ENCODE results near the gene FER. TPM values are rescaled to one million over a fixed set of nuclear protein-coding genes. Genes with fewer than 3 reads are reported as not detected.
"Not testable (repeated sequence)": the region's sequence is repeated elsewhere in the genome, so short reads cannot be mapped to it uniquely, and the experiment has no call there.

FER gene
- total RNA-seq, 2 donors from 2014 or later, result 17.6 to 19.0 TPM

- DNase-seq (no peak), ATAC-seq (no peak)
- intact Hi-C loops (cut with DNase I), result no loop called here
These were observed 177.4 kb downstream of the FER start for GRCh38 chr5:108925073-108925472.

- ATAC-seq (no peak), DNase-seq (no peak)
- intact Hi-C loops (cut with DNase I), result no loop called here
These were observed 182.4 kb downstream of the FER start for GRCh38 chr5:108930107-108930506.

GRCh38 chr5:108935611-108936010 is 187.9 kb downstream of the FER start:
- intact Hi-C loops (cut with DNase I), result no loop called here
- ATAC-seq (no peak), DNase-seq (no peak)

- intact Hi-C loops (cut with DNase I), result no loop called here
- no peak for ATAC-seq
- DNase-seq, result no peak
These were observed 189.5 kb downstream of the FER start for GRCh38 chr5:108937221-108937620.

GRCh38 chr5:108940506-108940905 is 192.8 kb downstream of the FER start:
- intact Hi-C loops (cut with DNase I), result no loop called here
- no peak for DNase-seq
- ATAC-seq, result no peak

GRCh38 chr5:108941746-108942145 is 194.0 kb downstream of the FER start:
- no peak for DNase-seq
- ATAC-seq, result no peak
- intact Hi-C loops (cut with DNase I), result no loop called here

GRCh38 chr5:108942701-108943100 is 195.0 kb downstream of the FER start:
- DNase-seq, result no peak
- ATAC-seq, result no peak
- intact Hi-C loops (cut with DNase I), result no loop called here

GRCh38 chr5:108945094-108945493 is 197.4 kb downstream of the FER start:
- intact Hi-C loops (cut with DNase I), result no loop called here
- no peak for ATAC-seq
- no peak for DNase-seq

- no peak for ATAC-seq
- no peak for DNase-seq
- intact Hi-C loops (cut with DNase I), result no loop called here
These were observed 198.3 kb downstream of the FER start for GRCh38 chr5:108946008-108946407.

- intact Hi-C loops (cut with DNase I), result no loop called here
- ATAC-seq, result no peak
These were observed 199.5 kb downstream of the FER start for GRCh38 chr5:108947164-108947563.

GRCh38 chr5:108950276-108950675 is 202.6 kb downstream of the FER start:
- intact Hi-C loops (cut with DNase I), result no loop called here
- DNase-seq (no peak), ATAC-seq (no peak)

More at GRCh38 chr5:108947164-108947563, 199.5 kb downstream of the FER start:
- DNase-seq, result no peak

- intact Hi-C loops (cut with DNase I), result no loop called here
- ATAC-seq (no peak), DNase-seq (no peak)
These were observed 206.2 kb downstream of the FER start for GRCh38 chr5:108953940-108954339.

- no peak for ATAC-seq
- intact Hi-C loops (cut with DNase I), result no loop called here
- no peak for DNase-seq
These were observed 209.6 kb downstream of the FER start for GRCh38 chr5:108957333-108957732.

GRCh38 chr5:108966910-108967309 is 219.2 kb downstream of the FER start:
- no peak for DNase-seq

GRCh38 chr5:108974594-108974993 is 226.9 kb downstream of the FER start:
- intact Hi-C loops (cut with DNase I), result no loop called here
- DNase-seq, result no peak
- no peak for ATAC-seq

More at GRCh38 chr5:108966910-108967309, 219.2 kb downstream of the FER start:
- no peak for ATAC-seq
- intact Hi-C loops (cut with DNase I), result no loop called here

GRCh38 chr5:108975697-108976096 is 228.0 kb downstream of the FER start:
- intact Hi-C loops (cut with DNase I), result no loop called here
- ATAC-seq (no peak), DNase-seq (no peak)

- intact Hi-C loops (cut with DNase I), result no loop called here
- DNase-seq (no peak), ATAC-seq (no peak)
These were observed 235.9 kb downstream of the FER start for GRCh38 chr5:108983461-108984092.

- DNase-seq (no peak), ATAC-seq (no peak)
- intact Hi-C loops (cut with DNase I), result no loop called here
These were observed 242.2 kb downstream of the FER start for GRCh38 chr5:108989761-108990392.

GRCh38 chr5:108992396-108993085 is 244.8 kb downstream of the FER start:
- ATAC-seq; DNase-seq; intact Hi-C loops (cut with DNase I): not testable (repeated sequence)

- intact Hi-C loops (cut with DNase I); ATAC-seq; DNase-seq: not testable (repeated sequence)
These were observed 245.7 kb downstream of the FER start for GRCh38 chr5:108993440-108993839.

- DNase-seq (no peak), ATAC-seq (no peak)
- intact Hi-C loops (cut with DNase I), result no loop called here
These were observed 250.0 kb downstream of the FER start for GRCh38 chr5:108997720-108998119.
